GM12878 (cell line): ENCODE data around the gene FKBP15. TPM values are rescaled to one million over a fixed set of nuclear protein-coding genes. Genes with fewer than 3 reads are reported as not detected.

ENCODE experiments used
- ATAC-seq: fragments of 200-7000 bp; cut with Tn5 transposase; 3 replicates; pipeline ENCODE4 v1.9.1; 2020; ENCODE audit warnings: mild to moderate bottlenecking, moderate library complexity
- BruUV-seq: library from RNA; stranded (reverse); fragments of 400-500 nt; replicated peaks from 2 replicates; lab custom pipeline; 2021; lab: Mats Ljungman, UMichigan
- CTCF ChIA-PET: fragments of 300-600 bp; sonication (Branson Sonifier 250); formaldehyde crosslinking; extraction: SDS; loops from one replicate; lab custom pipeline; 2021; ENCODE audit warnings: inconsistent platforms; lab: Yijun Ruan, JAX
- POLR2A ChIA-PET: fragments of 350-600 bp; formaldehyde crosslinking; extraction: SDS; loops from one replicate; lab custom pipeline; 2021; ENCODE audit warnings: inconsistent platforms; lab: Charles Lee
- RAD21 ChIA-PET: fragments of 300-600 bp; sonication (Branson Sonifier 250); formaldehyde crosslinking; loops from one replicate; lab custom pipeline; 2023; ENCODE audit warnings: antibody characterized with exemption; ENCODE audit not compliant: unreplicated experiment; lab: Charles Lee
- SMC1A ChIA-PET: fragments of 300-600 bp; sonication (Branson Sonifier 250); formaldehyde crosslinking; loops from one replicate; lab custom pipeline; 2023; ENCODE audit not compliant: unreplicated experiment, uncharacterized antibody; lab: Charles Lee
- DNase-seq: peaks from one replicate; pipeline ENCODE4 v3.0.0-alpha.2; 2011; ENCODE audit warnings: low read depth, low spot score
- FAIRE-seq: peaks from 3 replicates; lab custom pipeline; 2011; peaks lifted over from hg19 to GRCh38; lab: Jason Lieb, UNC
- H2AFZ ChIP-seq: 2 replicates; pipeline ENCODE4 v1.6.0; 2011; ENCODE audit warnings: low read depth, low read length, control low read depth; ENCODE audit not compliant: control insufficient read depth
- H3K27ac ChIP-seq: 2 replicates; pipeline ENCODE4 v1.5.1; 2011; ENCODE audit warnings: control low read depth; ENCODE audit not compliant: control insufficient read depth, insufficient read depth
- H3K27me3 ChIP-seq, 2 experiments: replicated peaks in 1 of 2; 2 replicates each; pipeline versions ENCODE4 v1.6.0 to v1.6.1; 2011; ENCODE audit warnings: low read length in 1 of 2; ENCODE audit not compliant: control insufficient read depth in 2 of 2, insufficient read depth in 2 of 2
- H3K36me3 ChIP-seq, 2 experiments: 2 replicates each; pipeline ENCODE4 v1.5.1; 2011; ENCODE audit warnings: low read length in 1 of 2; ENCODE audit not compliant: control insufficient read depth in 2 of 2, insufficient read depth in 2 of 2
- H3K4me1 ChIP-seq: 2 replicates; pipeline ENCODE4 v1.6.1; 2011; ENCODE audit warnings: mild to moderate bottlenecking, low read length, moderate library complexity, mixed read lengths; ENCODE audit not compliant: control insufficient read depth, insufficient read depth
- H3K4me2 ChIP-seq: 2 replicates; pipeline ENCODE4 v1.6.0; 2011; ENCODE audit warnings: control low read depth; ENCODE audit not compliant: control insufficient read depth, insufficient read depth
- H3K4me3 ChIP-seq: fragments of 200-600 bp; sonication (generic); 2 replicates; pipeline ENCODE4 v1.5.1; 2016
- H3K79me2 ChIP-seq: 2 replicates; pipeline ENCODE4 v1.6.0; 2011; ENCODE audit warnings: low read length; ENCODE audit not compliant: control insufficient read depth, insufficient read depth
- H3K9ac ChIP-seq: 2 replicates; pipeline ENCODE4 v1.8.0; 2011; ENCODE audit warnings: low read length, control low read depth, mixed read lengths; ENCODE audit not compliant: control insufficient read depth, insufficient read depth
- H3K9me3 ChIP-seq: replicated peaks from 3 replicates; pipeline ENCODE4 v1.5.1; 2011; ENCODE audit warnings: mild to moderate bottlenecking, low read length; ENCODE audit not compliant: control insufficient read depth, insufficient read depth
- H4K20me1 ChIP-seq: 2 replicates; pipeline ENCODE4 v1.6.0; 2011; ENCODE audit not compliant: control insufficient read depth, insufficient read depth
- ATF2 ChIP-seq: IDR thresholded peaks from 2 replicates; pipeline ENCODE4 v1.6.1; 2012; ENCODE audit warnings: low read length, inconsistent platforms
- BHLHE40 ChIP-seq, 2 experiments: fragments of 450-650 bp in 1 of 2; IDR thresholded peaks; 2 replicates each; pipeline ENCODE4 v1.6.1; 2011 to 2017; ENCODE audit warnings: low read depth in 2 of 2, borderline replicate concordance in 1 of 2, improper control_type of control experiment in 1 of 2, low read length in 1 of 2, mild to moderate bottlenecking in 1 of 2
- CREM ChIP-seq: IDR thresholded peaks from 2 replicates; pipeline ENCODE4 v1.6.1; 2014; ENCODE audit warnings: antibody characterized with exemption, low read depth
- GATAD2B ChIP-seq: fragments of 450-650 bp; conservative IDR thresholded peaks from 2 replicates; pipeline ENCODE4 v1.6.1; 2017; ENCODE audit warnings: low read depth, mild to moderate bottlenecking, moderate library complexity
- HDAC6 ChIP-seq: fragments of 200-600 bp; sonication (generic); IDR thresholded peaks from one replicate; pipeline ENCODE4 v1.8.0; 2017; ENCODE audit warnings: antibody characterized with exemption; ENCODE audit not compliant: unreplicated experiment
- SMAD5 ChIP-seq: IDR thresholded peaks from 2 replicates; pipeline ENCODE4 v1.6.1; 2016; ENCODE audit warnings: antibody characterized with exemption, low read depth
- SPI1 ChIP-seq: IDR thresholded peaks from 2 replicates; pipeline ENCODE4 v1.6.1; 2011; ENCODE audit warnings: low read depth, mild to moderate bottlenecking, low read length, moderate library complexity, borderline replicate concordance; ENCODE audit not compliant: insufficient read depth
- TARDBP ChIP-seq: IDR thresholded peaks from 2 replicates; pipeline ENCODE4 v1.6.1; 2016; ENCODE audit warnings: borderline replicate concordance
- TCF12 ChIP-seq: IDR thresholded peaks from 2 replicates; pipeline ENCODE4 v1.6.1; 2011; ENCODE audit warnings: low read depth, mild to moderate bottlenecking, low read length
- YBX1 ChIP-seq: fragments of 450-650 bp; IDR thresholded peaks from 2 replicates; pipeline ENCODE4 v1.6.1; 2016; ENCODE audit warnings: antibody characterized with exemption
- ZSCAN29 ChIP-seq: fragments of 450-650 bp; IDR thresholded peaks from 2 replicates; pipeline ENCODE4 v1.6.1; 2017; ENCODE audit warnings: mild to moderate bottlenecking, moderate library complexity
- WGBS: methylation state at CpG from one replicate; pipeline ENCODE4 v1.1.6; 2016; ENCODE audit warnings: low lambda C conversion rate; ENCODE audit not compliant: insufficient replicate concordance, insufficient coverage; ENCODE audit errors: missing lambda C conversion rate; 5-methylcytosine and 5-hydroxymethylcytosine counted together
- in situ Hi-C: fragments of 300-500 bp; cut with MboI; formaldehyde crosslinking; loops from 9 replicates; pipeline ENCODE4 v1.14.3; 2018; ENCODE audit warnings: mixed read lengths
- intact Hi-C: fragments of 100-400 bp; cut with micrococcal nuclease; formaldehyde crosslinking; loops from one replicate; pipeline ENCODE4 v1.14.2; 2022; ENCODE audit not compliant: unreplicated experiment
- polyA plus RNA-seq, 11 experiments: library from polyadenylated mRNA; depleted of rRNA in 4 of 11; unstranded in 6 of 11; stranded (reverse) in 5 of 11; fragments of >200 nt; fragmentation: Nextera tagmentation in 4 of 11; fragmentation: Illumina TruSeq in 1 of 11; extraction: Ambion mirVana in 4 of 11; extraction: Trizol in 1 of 11; gene quantifications; 1 replicate in 1 of 11; 2 replicates in 10 of 11; pipeline versions ENCODE4 v1.2.1 to v1.2.3, GENCODE V29; 2011 to 2016; ENCODE audit warnings: inconsistent platforms in 2 of 11, missing spikeins in 2 of 11, low read depth in 1 of 11
- total RNA-seq, 4 experiments: library from RNA; depleted of rRNA in 3 of 4; stranded (reverse); fragments of >200 nt in 3 of 4; fragmentation: Illumina TruSeq in 1 of 4; extraction: Trizol in 1 of 4; gene quantifications; 2 replicates each; pipeline versions ENCODE4 v1.2.1 to v1.2.3, GENCODE V29; 2013 to 2021

FKBP15 gene
- total and polyA plus RNA-seq, 10 of the 15 experiments (the other 5 are each of a cell fraction or from before 2014, with no cell fraction given) = 5.0 to 53.4 (median 21.2) TPM

GRCh38 chr9:113187929-113188595 lies 33.0 kb downstream of the FKBP15 start (continued):
- no peak for TF ChIP-seq ATF2

GRCh38 chr9:113186137-113186755 lies 34.8 kb downstream of the FKBP15 start:
- Histone ChIP-seq H3K4me1 (no peaks in the 10 kb centered on the region), H3K9ac (no peak overlapping the region), H3K79me2 (no peaks in the 10 kb centered on the region), H3K4me3 (no peak overlapping the region), H3K36me3 (peaks cover 16 to 49% of the 10 kb centered on the region in 2 experiments), H3K4me2 (no peak overlapping the region), H3K27ac (no peak overlapping the region), H2AFZ (no peak overlapping the region), H3K9me3 (no peaks in the 10 kb centered on the region), H4K20me1 (no peaks in the 10 kb centered on the region), H3K27me3 (no peaks in the 10 kb centered on the region)
- in situ Hi-C loops (no loop called here), intact Hi-C loops (no loop called here)
- no peak for FAIRE-seq
- no TSS peak for BruUV-seq
- TF ChIP-seq TCF12 (no peak), YBX1 (no peak), SPI1 (no peak), TARDBP (no peak), BHLHE40 (IDR thresholded peaks at IDR 0.05; ENCODE audit: borderline replicate concordance in 1 of 2, low read depth in 2 of 2, low read length in 1 of 2) (no peak), SMAD5 (no peak), HDAC6 (no peak), ZSCAN29 (no peak), GATAD2B (no peak), CREM (no peak)
- POLR2A ChIA-PET = interaction anchor here (0.5 kb wide), 1 partner anchor 639 kb away, joined by 3 read pairs; no protein-coding TSS in a partner anchor
- CTCF ChIA-PET = interaction anchor here (1.0 to 1.1 kb wide), 2 partner anchors 34 to 74 kb away, joined by 3 read pairs; no protein-coding TSS in a partner anchor
- RAD21 ChIA-PET = no interaction called here
- ATAC-seq = no peak
- 99% methylated on average over 7 of the region's 7 CpGs for WGBS
- no peak for DNase-seq
- SMC1A ChIA-PET = interaction anchor here (0.6 to 1.0 kb wide), 2 partner anchors 33 to 1075 kb away, joined by 3 read pairs; no protein-coding TSS in a partner anchor
